Measurements from ENCODE around the gene KLHL17. TPM values are rescaled to one million over a fixed set of nuclear protein-coding genes. Genes with fewer than 3 reads are reported as not detected.
A peak's percentile ranks its signal among the peaks of the same experiment; 100 is the strongest.

KLHL17 gene
- total and polyA plus RNA-seq, 9 of the 15 experiments (the other 6 are each of a cell fraction or from before 2014, with no cell fraction given), result 0.14 to 84.8 (median 13.0) TPM

GRCh38 chr1:997993-998744 lies 37.8 kb downstream of the KLHL17 start (continued):
- TF ChIP-seq CTCFL (IDR thresholded peaks at IDR 0.05; ENCODE audit: borderline replicate concordance, insufficient read depth, low read depth, low read length, poor library complexity, severe bottlenecking), result peak; percentile 30
- no peak for TF ChIP-seq ZZZ3 (IDR thresholded peaks at IDR 0.05)
- TF ChIP-seq EGR1 (conservative IDR thresholded peaks at IDR 0.05), result 0 out of 2 replicates have a peak, but pooled peaks have one; percentile 16
- peak; percentile 30; the same call in 1 of the 2 replicates for TF ChIP-seq ZNF282 (CRISPR knock-in tag; IDR thresholded peaks at IDR 0.05)
- no peak for TF ChIP-seq FOXA1 (IDR thresholded peaks at IDR 0.05; ENCODE audit: borderline replicate concordance)
- TF ChIP-seq ZNF764 (CRISPR knock-in tag; IDR thresholded peaks at IDR 0.05; ENCODE audit: low read depth), result no peak
- no peak for TF ChIP-seq L3MBTL2 (IDR thresholded peaks at IDR 0.05)
- TF ChIP-seq HOMEZ (CRISPR knock-in tag; IDR thresholded peaks at IDR 0.05), result no peak
- TF ChIP-seq ZNF512 (tag; IDR thresholded peaks at IDR 0.05), result no peak
- peak in 1 of 2 experiments; percentile 28 for TF ChIP-seq E2F6 (IDR thresholded peaks at IDR 0.05; ENCODE audit: borderline replicate concordance in 1 of 2, extremely low read depth in 1 of 2, insufficient read depth in 1 of 2, insufficient read length in 1 of 2, low read depth in 1 of 2, low read length in 1 of 2, poor library complexity in 1 of 2, severe bottlenecking in 1 of 2)
- TF ChIP-seq RBFOX2 (IDR thresholded peaks at IDR 0.05; ENCODE audit: low read depth, low read length), result peak; percentile 54
- no peak for TF ChIP-seq ZNF280A (IDR thresholded peaks at IDR 0.05; ENCODE audit: low read depth, partially characterized antibody)
- TF ChIP-seq RBM34 (IDR thresholded peaks at IDR 0.05; ENCODE audit: borderline replicate concordance, insufficient read depth, low read length), result 0 out of 2 replicates have a peak, but pooled peaks have one; percentile 57
- 0 out of 6 replicates have a peak, but pooled peaks of 1 of the 3 experiments have one; percentile 13 for TF ChIP-seq CTCF (IDR thresholded peaks at IDR 0.05 in 2 of 3, conservative IDR thresholded peaks at IDR 0.05 in 1 of 3; ENCODE audit: insufficient read depth in 2 of 3, low read depth in 1 of 3, low read length in 3 of 3)
